ENCODE results near the gene SPATA6L.

The SPATA6L gene, protein sequence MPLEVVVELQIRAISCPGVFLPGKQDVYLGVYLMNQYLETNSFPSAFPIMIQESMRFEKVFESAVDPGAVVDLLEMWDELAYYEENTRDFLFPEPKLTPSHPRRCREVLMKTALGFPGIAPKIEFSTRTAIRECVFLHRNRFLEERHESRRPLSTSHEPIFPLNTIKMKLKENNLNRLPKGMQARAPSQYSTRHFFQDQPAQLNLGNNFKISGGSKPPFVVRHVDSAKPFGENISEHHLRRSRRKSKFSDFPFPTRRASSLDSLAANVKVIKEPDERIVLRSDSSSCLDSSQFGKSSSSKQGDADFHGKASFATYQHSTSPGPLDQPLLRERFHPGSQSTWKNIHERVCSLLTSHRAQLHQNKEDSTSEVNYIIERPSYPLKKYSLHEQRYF

GRCh38 chr9:4666042-4666699 is at the start of gene SPATA6L:
Gene SPATA6L, minus strand, starts transcription at chr9:4666480. Its CDS starts 230 bp downstream, at chr9:4666250.
- peak; percentile 68 for DNase-seq

GRCh38 chr9:4714266-4715016 is 48.2 kb upstream of the SPATA6L start:
- DNase-seq, result no peak

- DNase-seq, result no peak
Observed at GRCh38 chr9:4713849-4714248, 47.6 kb upstream of the SPATA6L start.

- DNase-seq, result no peak
Observed at GRCh38 chr9:4709380-4709779, 43.1 kb upstream of the SPATA6L start.

GRCh38 chr9:4706971-4707622 is 40.8 kb upstream of the SPATA6L start:
- no peak for DNase-seq

DNA sequence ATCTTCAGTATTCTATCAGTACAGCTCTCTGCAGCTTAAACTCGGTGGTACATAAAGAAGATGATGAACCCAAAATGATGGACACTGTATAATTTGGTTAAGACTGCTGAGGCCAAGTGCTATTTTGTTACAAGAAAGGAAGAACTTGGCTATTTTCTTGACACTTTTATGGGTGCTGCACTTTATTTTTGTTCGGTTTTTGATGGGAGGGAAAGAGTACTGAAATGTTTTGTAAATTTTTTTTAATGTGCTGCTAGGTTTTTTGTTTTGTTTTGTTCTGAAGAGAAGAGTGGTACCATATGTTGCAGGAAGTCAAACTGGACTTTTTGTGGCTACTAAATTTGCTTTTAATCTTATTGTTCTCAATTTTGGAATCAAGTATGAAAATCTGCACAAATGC is 39.7 kb upstream of the SPATA6L start:
- no peak for DNase-seq

- DNase-seq, result no peak
Observed at GRCh38 chr9:4704129-4704528, 37.8 kb upstream of the SPATA6L start.

GRCh38 chr9:4701526-4701925 is 35.2 kb upstream of the SPATA6L start:
- DNase-seq, result no peak

GRCh38 chr9:4700932-4701331 is 34.7 kb upstream of the SPATA6L start:
- DNase-seq, result no peak

GRCh38 chr9:4700091-4700490 is 33.8 kb upstream of the SPATA6L start:
- DNase-seq, result no peak

GRCh38 chr9:4691795-4692194 is 25.5 kb upstream of the SPATA6L start:
- no peak for DNase-seq

- no peak for DNase-seq
Observed at GRCh38 chr9:4690144-4690543, 23.9 kb upstream of the SPATA6L start.

GRCh38 chr9:4689687-4690104 is 23.4 kb upstream of the SPATA6L start:
- no peak for DNase-seq

- DNase-seq, result no peak
Observed at GRCh38 chr9:4689021-4689420, 22.7 kb upstream of the SPATA6L start.

GRCh38 chr9:4686584-4686983 is 20.3 kb upstream of the SPATA6L start:
- no peak for DNase-seq

DNA sequence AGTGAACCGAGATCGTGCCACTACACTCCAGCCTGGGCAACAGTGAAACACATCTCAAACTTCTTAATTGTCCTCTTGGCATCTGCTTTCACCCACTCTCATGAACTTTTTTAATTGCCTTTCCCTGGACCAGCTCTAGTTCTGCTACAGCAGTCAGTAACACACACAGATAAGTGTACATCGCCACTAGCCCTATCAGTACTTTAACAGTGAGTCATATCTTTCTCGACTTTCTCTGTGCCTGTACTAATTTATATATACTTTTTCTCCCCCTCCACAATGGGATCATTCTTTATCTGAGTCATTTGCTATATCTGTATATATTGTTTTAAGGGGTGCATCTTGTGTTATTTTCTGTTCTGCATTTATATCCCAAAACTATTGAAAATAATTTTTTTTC is 19.8 kb upstream of the SPATA6L start:
- DNase-seq, result no peak

- no peak for DNase-seq
Observed at GRCh38 chr9:4684820-4685219, 18.5 kb upstream of the SPATA6L start.

GRCh38 chr9:4680750-4681149 is 14.5 kb upstream of the SPATA6L start:
- DNase-seq, result no peak

GRCh38 chr9:4680173-4680525 is 13.9 kb upstream of the SPATA6L start:
- DNase-seq, result no peak

DNA sequence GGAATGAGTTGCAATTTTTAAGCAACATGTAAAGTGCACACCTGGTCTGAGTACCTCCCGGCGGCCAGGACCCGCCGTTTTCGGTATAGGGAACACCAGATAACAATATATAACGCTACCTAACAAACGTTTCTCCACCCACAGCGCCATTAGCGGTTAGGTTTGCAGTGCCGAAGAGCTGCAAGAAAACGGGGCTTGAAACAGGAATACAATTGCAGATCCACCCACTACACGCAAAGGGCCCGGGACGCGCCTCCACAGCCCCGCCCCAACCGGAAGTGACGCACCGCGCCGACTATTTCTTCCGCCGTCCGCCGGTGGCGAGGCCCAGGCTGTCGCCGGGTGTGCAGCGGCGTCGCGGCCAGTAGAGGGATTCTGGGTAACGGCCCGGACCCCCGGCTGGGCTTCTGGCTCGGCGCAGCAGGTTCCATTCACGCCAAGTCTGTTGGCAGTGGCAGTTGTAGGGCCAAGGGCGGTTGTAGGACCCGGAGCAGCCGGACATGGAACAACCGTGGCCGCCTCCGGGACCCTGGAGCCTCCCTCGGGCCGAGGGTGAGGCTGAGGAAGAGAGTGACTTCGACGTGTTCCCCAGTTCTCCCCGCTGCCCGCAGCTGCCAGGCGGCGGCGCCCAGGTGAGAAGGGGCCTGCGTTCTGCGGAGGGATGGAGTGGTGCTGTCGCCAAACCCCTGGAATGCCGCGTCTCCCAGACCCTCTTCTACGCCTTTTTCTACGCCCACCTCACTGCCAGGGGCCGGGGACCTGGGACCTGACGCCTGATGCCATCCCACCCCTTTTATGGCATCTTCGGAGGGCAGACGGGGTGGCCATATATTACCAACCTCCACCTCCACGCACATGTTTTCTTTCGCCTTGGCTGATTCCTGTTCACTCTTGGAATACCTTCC is 13.2 kb upstream of the SPATA6L start, which contains the start of gene CDC37L1:
CDC37L1 (plus strand) TSS at position 302 of the 905 bp plus-strand sequence; CDS start at position 501, 199 bp downstream.
- peak; percentile 100 for DNase-seq

DNA sequence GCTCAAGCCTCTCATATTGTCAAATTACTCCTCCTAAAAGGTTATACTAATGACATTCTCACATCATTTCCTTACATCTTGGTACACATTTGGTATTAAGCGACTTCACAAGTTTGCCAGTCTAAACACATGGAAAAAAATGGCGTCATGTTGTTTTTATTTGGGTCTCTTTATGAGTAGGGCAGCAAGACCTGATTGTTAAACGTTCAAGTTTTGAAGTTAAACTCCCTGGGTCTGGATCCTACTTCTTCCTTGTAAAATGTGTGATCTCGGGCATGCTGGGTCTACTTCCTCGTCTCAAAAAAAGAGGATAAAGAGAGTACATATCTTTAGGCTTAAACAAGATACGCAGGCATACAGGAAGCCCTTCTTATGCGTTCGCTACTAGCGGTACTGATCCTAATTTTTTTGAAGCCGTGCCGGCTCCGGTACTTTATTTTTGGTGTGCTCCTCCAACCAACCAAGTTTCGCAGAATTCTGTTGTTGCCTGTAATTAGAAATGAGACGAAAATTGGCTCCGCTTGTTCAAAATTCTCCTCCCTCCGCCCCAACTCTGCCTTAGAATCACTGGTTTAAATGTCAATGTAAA is 12.5 kb upstream of the SPATA6L start:
- DNase-seq, result no peak

GRCh38 chr9:4677392-4677791 is 11.1 kb upstream of the SPATA6L start:
- DNase-seq, result no peak
